HG03108 (cell line): ENCODE data around the gene LY6G6D.

Experiments used
- ATAC-seq: cut with Tn5 transposase; IDR thresholded peaks from one replicate; pipeline ENCODE4 v1.9.1; 2021; ENCODE audit warnings: moderate library complexity; ENCODE audit not compliant: unreplicated experiment

LY6G6D gene

DNA sequence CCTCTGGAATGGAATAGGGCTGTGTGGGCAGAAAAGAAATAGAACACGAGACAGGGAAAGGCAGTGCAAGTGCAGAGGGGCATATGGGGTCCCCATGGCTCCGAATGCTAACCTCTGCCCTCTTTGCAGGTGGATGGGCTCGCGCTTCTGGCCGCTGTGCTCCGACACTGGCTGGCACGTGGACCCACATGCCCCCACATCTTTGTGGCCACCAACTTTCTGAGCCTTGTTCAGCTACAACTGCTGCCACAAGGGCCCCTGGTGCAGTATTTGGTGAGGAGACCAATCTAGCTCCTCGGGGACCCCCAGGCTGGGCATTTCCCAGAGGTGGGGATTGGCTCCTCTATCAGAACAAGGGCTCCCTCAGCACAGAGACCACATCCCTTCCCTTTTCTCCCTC lies 46.2 kb downstream of the LY6G6D start:
- no peak for ATAC-seq

DNA sequence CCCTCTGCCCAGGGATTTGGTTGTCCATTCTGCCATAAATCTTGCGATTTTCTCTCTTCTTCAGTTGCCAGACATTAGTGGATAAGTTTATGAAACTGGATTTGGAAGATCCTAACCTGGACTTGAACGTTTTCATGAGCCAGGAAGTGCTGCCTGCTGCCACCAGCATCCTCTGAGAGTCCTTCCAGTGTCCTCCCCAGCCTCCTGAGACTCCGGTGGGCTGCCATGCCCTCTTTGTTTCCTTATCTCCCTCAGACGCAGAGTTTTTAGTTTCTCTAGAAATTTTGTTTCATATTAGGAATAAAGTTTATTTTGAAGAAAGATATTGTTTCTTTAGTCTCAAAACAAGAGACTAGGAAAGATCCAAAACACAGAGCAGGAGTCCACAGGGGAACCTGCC lies 47.2 kb downstream of the LY6G6D start, which contains the start of gene SAPCD1:
Gene SAPCD1 (plus strand): TSS at position 301 of the 400 bp plus-strand sequence. CDS start 399 bp downstream, outside the sequence.
- no peak for ATAC-seq

DNA sequence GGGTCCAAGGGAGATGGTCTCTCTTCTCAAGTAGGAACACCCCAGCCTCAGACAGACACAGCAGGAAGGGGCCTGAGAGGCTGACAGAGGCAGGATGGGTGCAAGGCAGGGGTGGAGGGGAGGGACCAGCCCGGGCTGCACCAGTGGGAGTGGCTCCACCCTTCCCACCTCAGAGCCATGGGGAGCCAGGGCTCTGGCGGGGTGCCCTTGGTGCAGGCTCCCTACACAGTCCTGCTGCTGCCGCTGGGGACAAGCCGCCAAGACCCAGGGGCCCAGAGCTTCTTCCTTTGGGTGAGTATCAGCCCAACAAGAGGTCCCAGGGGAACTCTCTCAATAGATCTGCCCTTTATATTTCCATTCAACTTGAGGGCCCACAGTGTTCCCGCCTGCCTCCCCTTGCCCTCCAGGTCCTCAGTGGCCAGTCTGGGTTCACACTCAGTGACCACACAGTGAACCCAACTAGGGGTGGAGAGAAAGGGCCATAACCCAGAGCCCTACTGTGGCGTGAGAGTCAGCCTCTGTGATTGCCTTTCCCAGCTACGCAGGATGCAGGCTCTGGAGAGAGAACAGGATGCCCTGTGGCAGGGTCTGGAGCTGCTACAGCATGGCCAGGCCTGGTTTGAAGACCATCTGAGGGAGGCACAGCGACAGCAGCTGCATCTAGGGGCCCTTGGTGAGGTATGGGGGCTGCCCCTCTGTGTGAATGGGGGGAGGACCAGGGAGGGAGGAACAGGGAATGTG lies 47.9 kb downstream of the LY6G6D start:
- no peak for ATAC-seq

DNA sequence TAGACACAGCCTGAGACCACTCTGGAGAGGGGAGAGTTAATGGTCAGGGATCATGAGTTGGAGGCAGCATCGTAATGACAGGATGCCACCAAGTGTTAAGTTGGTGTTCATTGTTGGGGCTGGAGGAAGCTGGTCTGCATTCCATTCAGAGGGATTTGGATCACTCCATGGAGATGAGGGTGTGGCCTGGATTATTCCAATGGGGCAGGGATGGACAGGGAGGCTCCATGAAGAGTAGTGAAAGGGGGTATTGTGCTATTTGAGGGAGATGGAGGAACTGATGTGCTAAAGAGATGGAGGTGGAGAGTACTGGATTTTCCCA lies 48.4 kb downstream of the LY6G6D start:
- ATAC-seq = no peak

DNA sequence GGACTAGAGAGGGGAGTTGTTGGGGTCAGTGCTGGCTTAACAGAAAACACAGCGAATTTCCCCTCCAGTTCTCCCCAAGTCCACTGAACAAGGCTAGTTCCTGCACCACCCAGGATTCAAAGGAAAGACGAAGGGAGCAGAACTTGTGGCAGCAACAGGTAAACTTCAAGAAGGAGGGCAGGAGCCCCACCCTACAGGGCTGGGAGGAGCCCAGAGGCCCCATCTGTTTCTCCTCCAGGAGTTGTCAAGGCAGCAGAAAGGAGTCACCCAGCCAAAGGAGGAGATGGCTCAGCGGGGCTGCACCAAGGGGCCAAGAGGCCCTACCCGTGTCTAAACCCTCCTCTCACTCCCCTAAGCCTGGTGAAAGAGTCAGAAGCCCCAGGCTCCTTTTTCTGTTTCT lies 49.0 kb downstream of the LY6G6D start:
- ATAC-seq = no peak

DNA sequence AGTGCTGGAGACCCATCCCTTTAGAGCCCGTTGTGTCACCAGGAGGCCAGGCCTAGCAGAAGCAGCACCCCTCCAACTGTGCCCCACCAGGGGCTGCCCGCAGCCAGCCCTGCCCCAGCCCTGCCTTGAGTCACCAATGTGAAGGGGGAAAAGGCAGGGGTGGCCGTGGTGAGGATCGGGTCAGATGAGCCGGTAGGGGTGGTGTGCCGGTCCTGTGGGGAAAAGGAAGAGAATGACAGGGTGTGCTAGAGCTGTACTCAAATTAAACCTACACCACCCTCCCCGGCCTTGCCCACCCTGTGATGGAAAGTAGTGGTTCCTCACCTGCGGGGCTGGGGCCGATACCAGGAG lies 50.4 kb downstream of the LY6G6D start:
- ATAC-seq = no peak

DNA sequence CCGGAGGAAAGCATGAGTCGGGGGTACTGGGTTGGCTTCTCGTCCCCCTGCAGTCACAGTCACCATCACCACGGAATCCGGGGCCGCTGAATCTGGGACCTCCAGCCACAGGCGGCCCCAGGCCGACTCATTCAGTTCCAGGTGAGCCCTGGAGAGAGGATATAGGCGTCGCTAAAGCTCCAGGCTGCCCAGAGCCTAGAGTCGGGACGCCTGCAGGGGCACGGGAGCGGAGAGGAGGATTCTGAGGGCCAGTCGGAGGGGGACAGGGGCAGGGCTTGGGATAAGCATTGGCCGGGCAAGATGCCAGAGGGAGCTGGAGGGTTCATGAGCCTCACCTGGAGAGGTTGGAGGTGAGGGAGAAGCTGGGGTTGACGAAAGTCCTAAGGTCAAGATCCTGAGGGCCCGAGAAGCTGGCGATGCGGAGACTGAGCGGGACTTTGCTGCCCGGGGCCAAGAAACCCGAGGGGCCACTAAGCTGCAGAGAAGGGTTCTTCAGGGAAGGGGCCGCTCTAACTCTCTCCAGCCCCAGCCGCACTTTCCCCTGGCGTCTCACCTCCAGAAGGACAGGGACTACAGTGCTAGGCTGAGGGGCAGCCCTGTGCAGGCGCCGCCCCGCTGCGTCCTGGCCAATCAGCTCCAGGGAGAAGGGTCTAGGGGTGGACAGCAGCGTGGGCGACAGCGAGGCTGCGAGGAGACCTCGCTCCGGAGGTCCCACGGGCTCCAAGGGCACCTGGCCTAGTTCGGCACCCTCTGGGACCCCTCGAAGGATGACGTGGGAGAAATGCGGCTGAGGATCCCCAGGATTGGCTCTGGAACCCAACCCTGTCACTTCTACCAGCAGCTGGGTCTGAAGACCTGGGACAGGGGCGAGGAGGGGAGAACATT lies 51.0 kb downstream of the LY6G6D start:
- no peak for ATAC-seq

DNA sequence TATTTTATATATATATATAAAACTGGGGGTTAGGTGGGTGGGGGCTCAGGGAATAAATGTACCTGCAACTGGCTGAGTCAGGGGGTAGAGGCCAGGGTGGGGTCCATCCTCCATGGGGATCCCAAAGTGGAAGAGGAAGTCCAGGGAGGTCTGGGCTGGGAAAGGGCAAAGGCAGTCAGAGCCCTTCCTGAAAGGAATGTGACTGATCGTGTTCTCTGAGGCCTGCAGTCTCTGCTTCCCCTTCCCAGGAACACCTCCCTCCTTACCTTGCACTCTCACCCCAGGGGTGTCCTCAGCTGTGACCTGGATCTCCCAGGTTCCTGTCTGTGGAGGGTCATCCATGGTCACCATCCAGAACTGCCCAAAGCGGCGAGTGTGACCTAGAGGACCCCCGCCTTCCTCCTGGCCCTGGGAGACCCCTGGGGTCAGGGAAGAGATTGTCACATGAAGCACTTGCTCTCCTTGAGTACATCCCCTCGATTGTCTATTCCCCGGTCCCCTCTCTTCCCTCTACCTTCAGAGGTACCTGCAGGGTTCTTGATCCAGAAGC lies 52.0 kb downstream of the LY6G6D start:
- no peak for ATAC-seq
